HG02678 (cell line): Measurements from ENCODE around the gene TMEM174.

ENCODE experiments used
- ATAC-seq: cut with Tn5 transposase; IDR thresholded peaks from one replicate; pipeline ENCODE4 v1.9.1; 2021; ENCODE audit warnings: mild to moderate bottlenecking, moderate library complexity; ENCODE audit not compliant: unreplicated experiment

The TMEM174 gene

DNA sequence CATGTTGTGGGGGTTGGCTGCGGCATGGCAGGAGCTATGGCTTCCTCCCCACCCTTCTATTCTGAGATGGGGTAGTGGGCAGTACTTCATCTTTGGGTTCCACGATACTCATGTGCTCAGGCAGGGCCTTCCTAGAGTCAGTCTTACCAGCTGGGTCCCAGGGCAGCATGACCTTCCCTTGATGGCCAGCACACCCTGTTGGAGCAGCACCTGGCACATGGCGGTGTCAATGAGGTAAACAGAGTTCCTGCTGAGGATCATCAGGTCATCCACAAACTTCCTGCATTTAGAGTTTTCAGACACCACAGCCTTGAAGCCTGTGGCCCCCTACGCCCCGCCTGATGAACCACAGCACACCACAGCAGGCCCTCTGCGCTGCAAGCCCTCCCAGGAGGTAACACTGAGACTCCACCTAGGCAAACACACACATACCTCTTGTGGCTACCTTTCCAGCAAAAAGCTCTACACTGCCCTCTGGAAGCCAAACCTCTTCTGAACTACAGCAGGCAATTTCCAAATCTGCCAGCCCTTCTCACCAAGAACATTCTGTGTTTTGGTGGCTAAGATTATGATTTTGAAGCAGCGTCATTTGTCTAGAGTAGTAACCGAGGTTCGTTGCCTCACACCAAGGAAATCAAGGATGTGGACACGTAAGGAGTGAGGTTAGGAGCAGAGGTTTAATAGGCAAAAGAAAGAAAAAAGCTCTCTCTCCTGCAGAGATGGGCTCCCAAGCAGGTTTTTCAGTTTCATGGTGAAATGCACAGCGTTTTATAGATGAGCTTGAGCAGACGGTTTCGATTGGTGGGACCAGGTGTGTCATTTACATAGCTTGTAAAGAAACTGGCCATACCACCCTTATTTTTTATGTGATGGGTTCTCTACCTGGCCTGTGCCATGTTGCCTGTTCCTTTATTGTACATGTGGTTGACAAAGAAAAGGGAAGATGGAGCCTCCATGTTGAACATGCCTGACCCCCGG lies 20.3 kb upstream of the TMEM174 start:
- ATAC-seq = no peak

DNA sequence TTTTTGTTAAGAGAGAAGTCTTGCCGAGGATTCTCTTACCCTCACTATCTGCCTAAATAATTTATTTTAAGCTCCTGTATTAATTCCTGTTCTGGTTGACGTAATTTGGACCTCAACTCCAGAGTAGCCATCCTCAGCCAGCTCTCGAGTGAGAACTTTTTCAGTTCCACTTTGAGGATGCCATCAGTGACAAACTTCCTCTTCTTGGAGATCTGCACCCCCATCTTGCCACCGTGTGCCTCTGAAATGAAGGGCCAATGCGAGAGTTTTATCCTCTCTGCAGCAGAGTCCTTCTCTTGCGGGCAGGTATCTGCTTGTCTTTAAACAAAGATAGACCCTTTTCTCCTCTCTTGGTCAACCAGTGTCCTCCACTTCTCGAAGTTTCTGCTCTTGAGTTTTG lies 19.5 kb upstream of the TMEM174 start:
- ATAC-seq = no peak

DNA sequence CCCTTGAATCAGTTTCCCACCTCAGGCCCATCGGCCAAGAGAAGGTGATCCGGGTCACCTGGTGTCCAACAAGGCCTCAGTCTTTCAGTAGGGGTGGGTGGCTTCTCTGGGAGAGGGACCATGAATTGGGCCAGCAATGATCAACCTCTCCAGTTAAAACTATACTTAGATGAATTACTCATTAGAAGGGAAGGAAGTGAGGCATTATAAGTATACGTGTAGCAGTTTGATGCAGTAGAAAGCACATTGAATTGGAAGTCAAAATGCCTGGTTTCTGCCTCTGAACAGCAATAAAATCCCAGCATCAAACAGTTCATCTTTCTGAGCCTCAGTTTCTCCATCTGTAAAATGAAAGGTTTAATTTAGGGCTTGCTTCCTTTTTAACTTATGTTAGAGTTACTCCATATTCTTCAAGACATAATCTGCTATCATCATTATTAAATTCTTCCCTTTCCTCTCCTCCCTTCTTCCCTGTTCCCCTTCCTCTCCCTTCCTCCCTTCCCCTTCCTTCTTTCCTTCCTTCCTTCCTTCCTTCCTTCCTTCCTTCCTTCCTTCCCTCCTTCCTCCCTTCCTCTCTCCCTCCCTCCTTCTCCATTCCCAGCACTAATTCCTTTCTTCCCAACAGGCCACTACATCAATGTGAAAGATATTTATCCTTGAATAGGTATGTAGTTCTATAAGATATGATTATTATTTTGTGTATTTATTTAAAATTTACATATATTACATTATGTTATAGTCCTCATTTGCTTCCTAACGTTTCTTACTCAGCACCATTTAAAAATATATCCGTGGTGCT lies 18.6 kb upstream of the TMEM174 start:
- ATAC-seq = no peak

DNA sequence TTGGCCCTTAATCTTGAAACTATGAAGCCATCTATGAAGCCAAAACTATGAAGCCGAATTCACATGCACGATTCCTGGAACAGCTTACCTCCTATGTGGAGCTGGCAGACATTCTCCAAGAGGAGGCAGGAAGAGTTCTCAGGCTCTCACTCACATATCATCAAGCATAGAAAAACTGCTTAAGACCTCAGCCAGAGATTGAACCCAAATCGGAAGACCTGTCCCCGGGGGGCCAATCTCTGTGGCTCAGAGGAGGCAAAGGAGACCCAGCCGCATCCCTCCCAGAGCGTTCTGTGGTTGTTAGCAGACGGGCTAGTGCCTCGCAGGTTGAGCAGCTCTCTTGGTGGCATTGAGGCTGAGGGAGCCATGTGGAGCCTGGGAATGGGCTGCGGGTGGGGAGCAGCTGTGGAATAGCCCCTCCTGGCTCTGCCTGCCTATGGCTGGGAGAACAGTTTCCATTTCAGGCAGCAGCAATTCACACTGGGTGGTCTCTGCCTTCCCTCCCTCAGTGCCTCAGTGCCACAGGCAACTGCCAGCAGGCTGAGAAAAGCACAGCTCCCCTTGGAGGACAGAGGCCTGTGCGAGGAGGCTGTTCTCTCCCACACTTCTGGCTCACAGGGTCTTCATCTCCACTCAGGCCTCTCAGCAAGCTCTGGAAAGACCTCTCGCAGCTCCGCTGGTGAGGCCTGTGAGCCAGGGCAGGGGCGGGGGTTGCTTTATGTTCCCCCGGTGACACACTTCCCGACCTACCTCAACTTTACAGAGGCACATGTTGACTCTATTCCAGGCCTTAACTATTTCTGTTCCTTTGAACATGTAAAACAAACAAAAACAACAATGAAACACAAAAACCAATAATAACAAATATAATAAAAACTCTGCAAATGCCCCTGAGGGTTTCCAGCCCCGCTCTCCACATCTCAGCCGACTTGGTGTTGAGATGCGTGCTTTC lies 17.4 kb upstream of the TMEM174 start:
- no peak for ATAC-seq

DNA sequence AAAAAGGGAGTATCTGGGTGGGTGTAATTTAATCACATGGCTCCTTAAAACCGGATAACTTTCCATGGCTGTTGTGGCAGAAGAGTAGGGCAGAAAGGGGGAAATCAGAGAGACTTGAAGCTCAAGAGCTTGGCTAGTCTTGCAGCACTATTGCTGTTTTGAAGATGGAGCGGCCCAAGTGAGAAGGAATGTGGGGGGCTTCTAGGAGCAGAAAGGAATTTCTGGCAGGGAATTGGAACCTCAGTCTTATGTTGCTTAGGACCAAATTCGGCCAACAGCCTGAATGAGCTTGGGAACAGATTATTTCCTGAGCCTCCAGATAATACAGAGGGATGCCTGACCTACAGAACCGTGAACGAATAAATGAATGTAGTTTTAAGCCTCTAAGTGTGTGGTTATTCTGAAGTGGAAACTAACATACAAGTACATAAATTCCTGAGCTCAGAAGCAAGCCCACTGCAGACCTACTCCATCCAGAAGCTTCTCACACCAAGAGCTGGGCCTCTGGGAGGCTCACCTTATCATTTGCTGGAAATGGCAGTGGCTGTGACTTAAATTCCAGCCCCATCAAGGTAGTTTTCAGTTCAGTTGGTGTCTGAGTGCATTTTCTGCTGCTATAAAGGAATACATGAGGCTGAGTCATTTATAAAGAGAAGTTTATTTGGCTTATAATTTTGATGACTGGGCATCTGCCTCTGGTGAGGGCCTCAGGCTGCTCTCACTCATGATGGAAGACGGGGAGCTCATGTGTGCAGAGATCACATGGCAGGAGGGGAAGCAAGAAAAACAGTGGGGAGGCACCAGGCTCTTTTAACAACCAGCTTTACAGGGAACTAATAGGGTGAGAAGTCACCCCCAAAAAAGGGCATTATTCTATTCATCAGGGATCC lies 15.3 kb upstream of the TMEM174 start:
- ATAC-seq = no peak

DNA sequence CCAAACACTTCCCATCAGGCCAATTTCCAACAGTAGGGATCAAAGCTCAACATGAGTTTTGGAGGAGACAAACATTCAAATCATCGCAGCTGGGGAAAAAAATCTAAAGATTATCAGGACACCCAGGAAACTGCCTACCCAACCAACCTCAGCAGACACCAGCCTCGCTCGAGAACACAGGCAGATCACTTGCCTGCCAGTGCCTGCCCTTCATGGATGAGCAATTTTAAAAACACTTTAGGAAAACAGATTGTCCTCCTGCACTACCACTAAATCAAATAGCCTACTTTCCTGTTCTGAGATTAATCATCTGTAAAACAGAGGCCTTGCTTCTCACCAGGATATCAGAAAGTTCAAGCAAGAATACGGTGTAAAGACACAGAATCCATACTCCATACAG lies 14.7 kb upstream of the TMEM174 start:
- ATAC-seq = no peak

DNA sequence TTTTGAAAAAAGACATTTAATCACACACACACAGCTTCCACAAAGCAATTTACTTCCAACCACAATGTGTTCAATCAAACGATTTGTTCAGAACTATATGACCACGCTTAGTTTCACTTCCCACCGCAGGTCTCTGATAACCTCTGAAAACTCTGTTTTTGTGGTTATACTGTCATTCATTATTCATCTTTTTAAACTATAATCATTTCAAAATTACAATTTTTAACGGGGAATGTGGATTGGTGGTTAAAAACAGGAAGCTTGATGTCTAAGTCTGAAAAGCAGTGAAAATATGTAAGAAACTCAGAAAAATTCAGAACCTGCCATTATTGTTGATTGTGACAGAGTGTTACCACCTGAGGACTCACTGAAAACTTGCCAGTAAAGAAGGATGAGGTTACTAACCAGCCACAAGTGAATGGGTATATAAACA lies 12.7 kb upstream of the TMEM174 start:
- no peak for ATAC-seq

DNA sequence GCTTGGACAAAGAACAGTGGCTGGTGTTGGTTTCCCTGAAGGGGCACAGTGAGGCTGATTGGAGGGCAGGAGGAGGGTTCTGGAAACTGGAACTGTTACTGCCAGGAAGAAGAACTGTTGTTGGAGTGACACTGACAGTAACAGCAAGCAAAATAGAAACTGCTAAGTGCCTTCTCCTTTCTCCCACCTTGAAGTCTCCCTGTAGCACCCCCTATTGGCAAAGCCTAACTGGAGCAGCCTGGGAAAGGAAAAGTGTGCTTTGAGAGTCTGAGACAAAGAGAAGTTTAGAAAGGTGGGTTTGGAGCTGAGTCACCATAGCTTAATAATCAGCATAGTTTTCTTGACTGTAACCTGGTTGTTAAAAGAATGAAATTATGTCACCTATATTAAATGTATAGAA lies 2.5 kb upstream of the TMEM174 start:
- ATAC-seq = no peak

DNA sequence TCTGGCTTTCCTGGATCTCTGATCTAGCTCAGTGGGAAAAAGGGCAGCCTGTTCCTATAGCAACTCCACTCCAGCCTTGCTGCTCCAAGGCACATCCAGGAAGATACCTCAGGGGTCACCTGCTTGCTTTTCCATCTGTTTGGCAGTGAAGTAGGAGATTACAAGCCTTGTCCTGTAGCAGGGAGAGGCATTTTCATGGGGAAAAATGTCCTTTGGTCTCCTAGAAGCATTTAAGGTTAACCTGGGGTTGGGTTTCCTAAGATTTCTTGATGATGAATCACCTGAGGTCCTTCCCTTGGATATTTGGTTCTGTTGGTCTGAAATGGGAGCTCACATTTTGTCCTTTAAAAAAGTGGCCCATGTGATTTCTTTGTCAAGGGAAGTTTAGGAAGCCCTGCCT lies 1.5 kb upstream of the TMEM174 start:
- no peak for ATAC-seq

DNA sequence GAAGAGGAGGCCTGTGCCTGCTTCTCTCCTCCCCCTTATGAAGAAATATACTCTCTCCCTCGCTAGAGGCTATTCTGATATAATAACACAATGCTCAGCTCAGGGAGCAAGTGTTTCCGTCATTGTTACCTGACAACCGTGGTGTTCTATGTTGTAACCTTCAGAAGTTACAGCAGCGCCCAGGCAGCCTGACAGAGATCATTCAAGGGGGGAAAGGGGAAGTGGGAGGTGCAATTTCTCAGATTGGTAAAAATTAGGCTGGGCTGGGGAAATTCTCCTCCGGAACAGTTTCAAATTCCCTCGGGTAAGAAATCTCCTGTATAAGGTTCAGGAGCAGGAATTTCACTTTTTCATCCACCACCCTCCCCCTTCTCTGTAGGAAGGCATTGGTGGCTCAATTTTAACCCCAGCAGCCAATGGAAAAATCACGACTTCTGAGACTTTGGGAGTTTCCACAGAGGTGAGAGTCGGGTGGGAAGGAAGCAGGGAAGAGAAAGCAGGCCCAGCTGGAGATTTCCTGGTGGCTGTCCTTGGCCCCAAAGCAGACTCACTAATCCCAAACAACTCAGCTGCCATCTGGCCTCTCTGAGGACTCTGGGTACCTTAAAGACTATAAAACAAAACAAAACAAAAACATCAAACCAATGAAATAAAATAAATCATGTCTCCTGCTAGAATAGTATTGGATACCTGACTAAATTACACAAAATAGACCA lies 1.3 kb downstream of the TMEM174 start:
- no peak for ATAC-seq

DNA sequence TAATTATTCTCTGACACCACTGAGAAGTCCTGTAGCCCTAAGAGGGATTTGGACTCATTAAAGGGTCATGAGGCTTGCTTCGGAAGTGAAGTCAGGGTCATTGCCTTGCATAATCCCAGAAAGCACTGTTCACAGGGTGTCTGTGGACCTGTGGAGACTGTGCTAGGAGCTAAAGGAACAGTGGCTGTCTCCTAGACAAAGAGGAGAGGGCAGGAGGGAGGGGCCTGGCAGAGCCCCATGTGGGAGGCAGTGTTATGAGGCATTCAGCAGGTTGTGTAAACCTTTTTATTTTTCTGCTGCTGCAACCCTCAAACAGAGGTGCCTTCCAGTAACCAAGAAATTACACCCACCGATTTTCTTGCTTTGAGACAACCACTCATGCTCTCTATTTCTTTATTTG lies 3.3 kb downstream of the TMEM174 start:
- ATAC-seq = no peak

DNA sequence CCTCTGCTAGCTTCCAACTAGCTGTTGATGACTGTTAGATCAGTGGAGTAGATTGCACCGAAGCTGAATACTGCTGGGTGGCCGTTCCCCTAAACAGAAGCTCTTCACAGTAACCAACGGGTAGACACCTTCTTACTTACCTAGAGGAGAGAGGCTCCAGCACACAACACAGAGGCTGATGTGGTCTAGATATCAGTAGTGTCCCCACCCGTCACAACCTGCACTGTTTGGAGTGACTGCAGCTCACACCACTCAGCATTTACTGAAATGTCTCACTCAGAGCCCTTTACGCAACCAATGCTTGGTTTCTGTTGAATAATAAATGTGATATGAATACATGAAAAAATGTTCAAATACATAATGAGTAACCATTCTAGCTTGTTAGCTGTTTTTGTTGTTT lies 5.3 kb downstream of the TMEM174 start:
- ATAC-seq = no peak

DNA sequence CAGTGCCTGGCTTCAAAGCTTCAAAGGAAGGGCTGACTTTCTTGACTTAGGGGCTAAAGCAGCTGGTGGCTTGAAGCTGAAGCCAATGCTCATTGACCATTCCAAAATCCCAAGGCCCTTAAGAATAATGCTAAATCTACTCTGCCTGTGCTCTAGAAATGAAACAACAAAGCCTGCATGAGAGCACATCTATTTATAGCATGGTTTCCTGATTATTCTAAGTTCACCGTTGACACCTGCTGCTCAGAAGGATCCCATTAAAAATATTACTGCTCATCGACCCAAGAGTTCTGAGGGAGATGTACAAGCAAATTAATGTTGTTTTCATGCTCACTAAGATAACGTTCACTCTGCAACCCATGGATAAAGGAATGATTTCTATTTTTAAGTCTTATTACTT lies 6.7 kb downstream of the TMEM174 start:
- no peak for ATAC-seq

DNA sequence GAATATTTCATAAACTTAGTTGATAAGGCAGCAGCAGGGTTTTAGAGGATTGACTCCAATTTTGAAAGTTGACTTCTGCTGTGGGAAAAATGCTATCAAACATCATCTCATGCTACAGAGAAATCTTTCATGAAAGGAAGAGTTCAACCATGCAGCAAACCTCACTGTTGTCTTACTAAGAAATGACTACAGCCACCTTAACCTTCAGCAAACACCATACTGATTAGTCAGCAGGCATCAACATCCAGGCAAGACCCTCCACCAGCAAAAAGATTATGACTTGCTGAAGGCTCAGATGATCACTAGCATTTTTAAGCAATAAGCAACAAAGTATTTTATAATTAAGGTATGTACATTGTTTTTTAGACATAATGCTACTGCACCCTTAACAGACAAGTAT lies 7.6 kb downstream of the TMEM174 start:
- ATAC-seq = no peak

DNA sequence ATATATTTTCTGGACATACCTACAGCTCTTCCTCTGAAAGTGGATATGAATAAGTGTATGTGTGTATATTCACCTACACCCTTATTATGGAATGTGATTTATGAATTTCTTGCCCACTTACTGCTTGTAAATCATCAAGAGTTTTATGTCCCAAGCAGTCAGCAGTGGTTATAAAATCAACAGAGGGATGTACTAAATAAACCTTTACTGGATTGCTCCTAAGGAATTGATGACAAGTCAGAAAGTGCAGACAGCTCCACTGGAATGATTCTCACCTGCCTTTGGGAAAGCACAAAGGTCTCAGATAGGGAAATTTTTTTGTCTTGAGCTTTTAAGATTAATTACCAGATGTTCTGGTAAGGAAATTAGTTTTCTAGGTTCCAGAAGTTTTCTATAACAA lies 9.3 kb downstream of the TMEM174 start:
- no peak for ATAC-seq

DNA sequence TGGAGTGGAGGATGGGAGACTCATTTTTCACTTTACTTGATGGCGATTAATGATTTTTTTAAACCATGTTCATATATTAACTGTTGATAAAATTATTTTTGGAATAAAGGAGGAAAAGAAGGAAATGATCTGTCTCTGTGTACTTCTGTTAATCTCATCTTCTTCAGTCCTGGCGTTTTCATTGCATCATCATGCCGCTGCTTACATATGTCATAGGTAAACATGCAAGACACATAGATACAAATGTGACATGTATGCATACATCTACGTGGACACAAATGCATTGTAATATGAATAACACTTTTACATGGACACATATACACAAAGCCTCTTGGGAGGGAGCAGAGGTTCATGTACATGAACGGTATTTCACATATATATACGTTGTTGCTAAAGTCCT lies 10.0 kb downstream of the TMEM174 start:
- ATAC-seq = no peak

DNA sequence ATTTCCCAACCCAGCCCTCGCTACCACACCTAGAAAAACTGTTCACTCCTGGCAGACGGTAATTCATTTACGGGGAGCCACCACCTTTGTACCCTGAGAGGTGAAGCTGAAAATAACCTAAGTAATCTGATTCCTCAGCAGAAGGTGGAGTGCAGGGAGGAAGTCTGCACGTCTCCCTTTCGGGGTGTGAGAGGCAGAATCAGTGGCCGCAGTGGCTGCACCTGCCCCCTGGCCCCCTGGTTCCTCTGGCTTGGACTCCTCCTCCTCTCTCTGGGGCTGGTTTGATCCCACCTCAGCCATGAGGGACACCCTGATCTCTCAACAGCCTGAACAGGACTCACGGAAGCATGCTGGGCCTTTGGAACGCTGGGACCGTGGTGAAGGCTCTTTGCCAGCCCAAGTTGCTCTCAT lies 10.5 kb downstream of the TMEM174 start:
- ATAC-seq = no peak

DNA sequence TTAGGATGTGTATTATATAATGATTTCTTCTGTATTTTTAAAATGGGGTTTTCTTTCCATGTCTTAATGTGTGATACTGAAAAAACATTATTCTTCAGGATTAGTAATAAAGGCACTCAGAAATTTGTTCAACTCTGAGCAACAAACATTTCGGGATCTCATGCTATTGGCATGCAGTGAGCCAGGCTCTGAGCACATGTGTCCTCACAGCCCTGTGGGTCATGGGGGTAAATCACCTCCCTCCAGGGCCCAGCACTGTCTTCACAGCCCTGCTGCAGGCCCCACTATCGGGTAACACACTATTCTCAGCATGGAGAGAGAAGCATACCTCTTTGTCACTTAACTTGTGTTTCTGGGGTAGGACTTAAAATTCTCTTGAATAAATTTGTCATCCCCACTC lies 14.0 kb downstream of the TMEM174 start:
- ATAC-seq = no peak
